GM21619 (cell line): ENCODE measurements around the gene MMP24.
"Not testable (repeated sequence)": the region's sequence is repeated elsewhere in the genome, so short reads cannot be mapped to it uniquely, and the experiment has no call there.

Source experiments
- ATAC-seq: cut with Tn5 transposase; IDR thresholded peaks from one replicate; pipeline ENCODE4 v1.9.1; 2021; ENCODE audit not compliant: unreplicated experiment

MMP24 gene

DNA sequence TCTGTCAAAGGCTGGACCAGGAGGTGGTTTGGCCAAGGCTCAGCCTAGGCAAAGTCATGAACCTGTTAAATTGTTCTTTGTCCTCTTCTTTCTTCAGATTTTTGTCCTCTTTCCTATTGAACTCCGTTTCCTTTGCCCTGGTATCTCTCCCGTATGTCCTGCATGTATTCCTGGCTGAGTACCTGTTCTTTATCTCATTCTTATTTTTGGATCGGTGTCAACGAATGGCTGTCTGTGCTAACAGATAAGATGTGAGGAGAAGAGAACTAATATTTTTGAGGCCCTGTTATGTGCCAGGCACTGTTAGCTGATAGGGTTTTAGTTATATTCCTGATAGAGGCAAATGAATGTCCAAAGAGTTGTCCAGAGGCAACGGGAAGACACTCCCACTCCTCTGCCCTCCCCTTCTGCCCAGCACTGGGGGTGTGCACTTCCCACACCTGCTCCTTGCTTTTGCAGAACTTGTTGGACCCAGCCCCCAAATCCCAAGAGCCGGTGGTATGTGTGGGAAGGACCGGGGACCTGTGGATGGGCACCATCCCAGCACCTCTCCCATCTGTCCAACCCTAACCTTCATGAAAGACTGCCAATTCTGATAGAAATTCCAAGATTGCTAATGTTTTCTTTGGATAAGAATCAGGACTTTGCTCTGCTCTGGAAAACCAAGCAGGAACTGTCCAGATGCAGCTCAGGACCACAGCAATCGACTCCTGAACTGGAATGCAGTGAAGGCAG is 30.9 kb downstream of the MMP24 start:
- ATAC-seq = no peak

DNA sequence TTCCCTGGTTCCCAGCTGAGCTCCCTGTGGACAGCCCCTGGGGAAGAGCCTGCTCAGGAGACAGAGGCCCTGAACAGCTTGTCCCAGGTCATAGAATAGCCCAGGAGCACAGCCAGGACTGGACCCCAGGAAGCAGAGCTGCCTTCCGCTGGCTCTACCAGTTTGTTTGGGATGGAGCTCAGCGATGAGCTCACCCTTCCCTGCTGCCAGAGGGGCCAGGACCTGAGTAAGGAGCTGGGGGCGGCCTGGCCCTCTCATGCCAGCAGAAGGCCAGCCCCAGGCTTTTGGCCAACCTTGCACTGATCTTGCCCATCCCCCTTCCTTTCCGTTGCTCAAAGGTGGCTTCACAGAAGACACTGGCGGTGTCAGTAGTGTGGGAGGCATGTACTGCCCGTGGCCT is 33.9 kb downstream of the MMP24 start:
- no peak for ATAC-seq

DNA sequence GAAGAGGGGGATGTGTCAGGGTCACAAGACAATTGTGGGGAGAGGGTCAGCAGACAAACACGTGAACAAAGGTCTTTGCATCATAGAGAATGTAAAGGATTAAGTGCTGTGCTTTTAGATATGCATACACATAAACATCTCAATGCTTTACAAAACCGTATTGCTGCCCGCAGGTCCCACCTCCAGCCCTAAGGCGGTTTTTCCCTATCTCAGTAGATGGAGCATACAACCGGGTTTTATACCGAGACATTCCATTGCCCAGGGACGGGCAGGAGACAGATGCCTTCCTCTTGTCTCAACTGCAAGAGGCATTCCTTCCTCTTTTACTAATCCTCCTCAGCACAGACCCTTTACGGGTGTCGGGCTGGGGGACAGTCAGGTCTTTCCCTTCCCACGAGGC is 35.8 kb downstream of the MMP24 start:
- not testable (repeated sequence) for ATAC-seq

DNA sequence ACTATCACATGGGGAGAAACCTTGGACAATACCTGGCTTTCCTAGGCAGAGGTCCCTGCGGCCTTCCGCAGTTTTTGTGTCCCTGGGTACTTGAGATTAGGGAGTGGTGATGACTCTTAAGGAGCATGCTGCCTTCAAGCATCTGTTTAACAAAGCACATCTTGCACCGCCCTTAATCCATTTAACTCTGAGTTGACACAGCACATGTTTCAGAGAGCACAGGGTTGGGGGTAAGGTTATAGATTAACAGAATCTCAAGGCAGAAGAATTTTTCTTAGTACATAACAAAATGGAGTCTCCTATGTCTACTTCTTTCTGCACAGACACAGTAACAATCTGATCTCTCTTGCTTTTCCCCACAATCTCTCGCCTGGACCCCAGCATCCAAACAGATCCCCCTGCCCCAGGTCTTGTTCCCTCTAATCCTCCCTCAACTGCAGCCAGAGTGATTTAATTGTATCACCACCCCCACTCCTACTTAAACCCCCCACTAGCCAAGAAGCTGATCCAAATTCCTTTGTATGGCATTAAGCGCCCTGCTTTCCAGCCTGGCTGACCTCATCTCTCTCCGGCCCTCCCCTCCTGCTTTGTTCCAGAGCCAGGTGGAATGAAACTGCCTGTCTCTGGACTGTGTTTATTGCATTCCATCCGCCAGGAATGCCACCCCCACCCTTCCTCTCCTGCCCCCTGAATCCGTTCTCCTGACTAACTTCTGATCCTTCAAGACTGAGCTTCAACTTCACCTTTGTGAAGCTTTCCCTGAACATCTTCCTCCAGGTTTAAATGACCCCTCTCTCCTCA is 36.4 kb downstream of the MMP24 start:
- not testable (repeated sequence) for ATAC-seq

DNA sequence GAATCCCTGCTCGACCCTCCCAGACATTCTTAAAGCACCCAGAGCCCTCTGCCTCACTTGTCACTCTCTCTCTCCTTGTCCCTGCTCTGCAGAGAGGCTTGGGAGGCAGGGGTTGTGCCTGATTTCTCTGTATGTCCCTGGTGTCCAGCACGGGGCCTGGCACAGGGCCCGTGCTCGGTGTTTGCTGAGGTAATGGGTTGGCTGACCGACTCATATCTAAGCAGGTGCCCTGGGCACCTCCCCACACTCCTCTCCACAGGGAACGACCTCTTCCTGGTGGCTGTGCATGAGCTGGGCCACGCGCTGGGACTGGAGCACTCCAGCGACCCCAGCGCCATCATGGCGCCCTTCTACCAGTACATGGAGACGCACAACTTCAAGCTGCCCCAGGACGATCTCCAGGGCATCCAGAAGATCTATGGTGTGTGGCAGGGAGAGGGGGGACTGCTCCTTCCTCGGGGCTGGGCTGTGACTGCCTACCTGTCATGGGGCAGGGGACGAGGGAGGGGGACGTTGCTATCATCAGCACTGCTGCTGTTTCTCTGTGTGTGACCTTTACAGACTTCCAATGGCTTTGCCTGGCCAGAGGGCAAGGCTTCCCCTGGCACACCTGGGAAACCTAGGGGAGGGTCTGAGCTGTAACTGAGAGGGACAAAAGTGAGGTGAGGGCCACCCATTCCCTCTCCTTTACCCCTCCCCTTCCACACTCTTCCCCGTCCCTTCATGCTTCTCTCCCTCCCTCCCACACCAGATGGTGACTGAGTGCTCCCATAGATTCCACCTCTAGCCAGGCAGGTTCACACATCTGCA is 37.2 kb downstream of the MMP24 start:
- ATAC-seq = no peak

DNA sequence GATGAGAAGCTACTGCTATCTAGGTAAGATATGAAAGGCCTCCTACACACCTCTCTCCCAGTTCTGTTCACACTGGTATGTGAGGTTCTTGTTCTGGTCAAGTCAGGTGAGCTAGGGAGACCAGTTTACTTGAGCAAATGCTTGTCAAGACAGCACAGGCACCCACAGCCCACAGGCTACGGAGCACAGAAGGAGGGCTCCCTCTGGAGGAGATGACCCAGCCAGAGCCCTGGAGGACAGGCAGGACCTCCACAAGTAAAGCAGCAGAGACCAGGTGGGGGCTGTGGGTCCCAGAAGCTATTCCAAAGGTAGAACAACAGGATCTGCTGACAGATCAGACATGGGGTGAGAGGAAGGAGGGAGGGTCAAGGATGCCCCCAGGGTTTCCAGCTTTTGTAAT is 38.3 kb downstream of the MMP24 start:
- ATAC-seq = no peak

DNA sequence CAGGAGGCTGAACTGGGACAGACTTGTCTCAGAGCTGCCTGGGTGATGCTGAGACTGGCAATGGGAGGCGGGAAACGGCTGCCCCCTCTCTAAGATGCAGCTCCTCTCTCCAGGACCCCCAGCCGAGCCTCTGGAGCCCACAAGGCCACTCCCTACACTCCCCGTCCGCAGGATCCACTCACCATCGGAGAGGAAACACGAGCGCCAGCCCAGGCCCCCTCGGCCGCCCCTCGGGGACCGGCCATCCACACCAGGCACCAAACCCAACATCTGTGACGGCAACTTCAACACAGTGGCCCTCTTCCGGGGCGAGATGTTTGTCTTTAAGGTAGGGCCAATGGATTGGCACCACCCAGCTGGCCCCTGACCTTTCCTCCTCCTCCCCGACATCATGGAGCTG is 40.6 kb downstream of the MMP24 start:
- no peak for ATAC-seq

DNA sequence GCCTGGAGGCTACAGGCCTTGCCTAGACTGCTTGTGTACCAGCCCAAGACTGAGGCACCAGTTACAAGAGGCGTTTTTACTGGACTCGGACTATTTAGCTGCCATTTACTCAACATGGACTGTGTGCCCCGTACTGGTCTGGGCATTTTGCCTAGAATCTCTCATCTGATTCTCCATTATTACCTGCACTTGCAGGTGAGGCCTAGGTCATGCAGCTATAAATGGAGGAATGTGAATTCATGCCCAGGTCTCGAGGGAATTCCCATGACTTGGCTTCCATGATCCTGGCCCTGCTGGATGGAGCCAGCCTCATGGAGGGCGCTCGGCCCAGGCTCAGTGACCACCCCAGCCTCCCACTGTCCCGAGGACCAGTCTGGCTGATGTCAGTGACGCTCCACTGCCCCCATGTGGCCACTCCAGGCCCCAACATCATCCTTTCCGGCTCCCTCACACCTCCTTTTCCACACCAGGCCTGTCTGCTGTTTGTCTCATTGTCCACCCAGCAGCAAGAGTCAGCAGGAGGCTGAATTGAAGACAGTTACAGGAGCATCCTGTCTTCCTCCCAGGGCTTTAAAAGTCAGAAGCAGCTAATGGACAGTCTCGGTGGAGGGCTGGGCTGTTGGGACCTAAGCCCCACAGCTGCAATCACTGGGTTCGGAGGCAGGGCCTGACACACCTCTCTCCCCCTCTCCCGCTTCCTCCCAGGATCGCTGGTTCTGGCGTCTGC is 42.7 kb downstream of the MMP24 start:
- no peak for ATAC-seq

DNA sequence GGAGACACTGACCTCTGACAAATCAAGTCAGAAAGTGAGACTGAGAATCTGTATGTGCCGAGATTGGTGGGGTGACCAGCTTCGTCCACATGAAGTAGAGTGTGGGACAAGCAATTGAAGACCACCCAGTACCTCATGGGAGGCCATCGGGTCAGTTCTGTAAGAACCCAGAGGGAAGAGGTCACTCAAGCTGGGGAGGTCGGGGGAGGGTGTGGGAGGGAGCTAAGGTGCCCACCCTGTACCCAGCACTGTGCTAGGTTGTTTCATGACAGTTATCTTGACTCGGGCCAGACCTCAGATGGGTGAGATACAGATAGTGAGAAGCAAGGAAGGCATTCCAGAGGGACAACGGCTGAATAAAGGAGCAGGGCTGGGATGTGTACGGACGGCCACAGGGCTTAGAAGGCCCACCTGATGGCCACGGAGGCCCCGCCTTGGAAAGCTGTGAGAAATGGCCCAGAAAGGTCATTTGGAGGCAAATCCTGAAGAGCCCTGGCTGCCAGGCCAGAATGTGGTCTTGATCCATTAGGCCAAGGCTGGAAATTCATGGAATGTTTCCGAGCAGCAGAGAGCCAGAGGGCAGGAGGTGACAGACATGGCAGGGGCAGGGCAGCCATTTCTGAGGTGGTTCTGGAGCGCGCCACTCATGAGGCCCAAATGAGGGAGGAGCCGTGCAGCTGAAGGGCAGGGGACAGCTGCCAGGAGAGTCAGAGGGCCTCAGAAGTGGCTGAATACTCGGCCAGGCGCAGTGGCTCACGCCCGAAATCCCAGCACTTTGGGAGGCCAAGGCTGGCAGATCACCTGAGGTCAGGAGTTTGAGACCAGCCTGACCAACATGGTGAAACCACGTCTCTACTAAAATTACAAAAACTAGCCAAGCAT is 43.8 kb downstream of the MMP24 start:
- no peak for ATAC-seq

DNA sequence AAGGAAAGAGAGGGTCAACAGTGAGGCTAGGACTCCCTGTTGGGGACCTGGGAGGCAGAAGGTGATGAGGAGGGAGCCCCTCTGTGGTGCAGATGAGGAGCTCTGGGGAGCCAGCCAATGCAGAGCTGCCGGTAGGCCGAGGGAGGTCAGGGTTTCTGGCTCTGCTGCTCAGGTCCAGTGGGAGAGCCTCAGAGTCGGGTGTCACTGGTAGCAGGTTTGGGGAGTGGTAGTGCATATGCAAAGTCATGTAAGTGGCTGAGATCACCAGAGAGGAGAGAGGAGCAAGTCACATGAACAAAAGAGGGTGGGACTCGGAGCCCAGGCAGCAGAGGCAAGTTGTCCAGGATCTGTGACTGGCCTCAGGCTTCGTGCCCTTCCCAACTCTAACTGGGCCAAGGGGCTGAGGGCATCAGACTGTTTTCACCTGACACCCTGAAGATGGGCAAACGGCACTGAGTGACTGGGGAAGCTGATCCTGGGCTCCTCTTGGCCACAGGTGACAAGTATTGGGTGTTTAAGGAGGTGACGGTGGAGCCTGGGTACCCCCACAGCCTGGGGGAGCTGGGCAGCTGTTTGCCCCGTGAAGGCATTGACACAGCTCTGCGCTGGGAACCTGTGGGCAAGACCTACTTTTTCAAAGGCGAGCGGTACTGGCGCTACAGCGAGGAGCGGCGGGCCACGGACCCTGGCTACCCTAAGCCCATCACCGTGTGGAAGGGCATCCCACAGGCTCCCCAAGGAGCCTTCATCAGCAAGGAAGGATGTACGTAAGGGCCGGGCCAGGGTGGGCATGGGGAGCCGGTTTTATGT is 44.8 kb downstream of the MMP24 start:
- no peak for ATAC-seq

DNA sequence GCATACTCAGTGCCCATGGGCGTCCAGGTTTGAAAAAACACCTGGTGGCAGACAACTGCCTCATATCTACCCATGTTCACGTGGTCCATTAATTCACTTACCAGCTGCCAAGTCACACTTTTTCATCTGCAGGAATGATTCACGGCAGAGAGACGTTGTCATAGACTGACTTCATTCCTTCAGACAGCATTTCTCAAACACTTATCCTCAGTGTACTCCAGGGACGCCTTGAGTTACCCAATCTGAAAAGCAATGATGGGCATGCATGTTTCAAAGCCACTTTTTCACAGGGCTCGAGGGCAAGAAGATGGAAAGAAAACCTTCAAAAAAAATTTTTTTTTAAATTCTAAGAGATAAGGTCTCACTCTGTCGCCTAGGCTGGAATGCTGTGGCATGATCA is 45.4 kb downstream of the MMP24 start:
- no peak for ATAC-seq

DNA sequence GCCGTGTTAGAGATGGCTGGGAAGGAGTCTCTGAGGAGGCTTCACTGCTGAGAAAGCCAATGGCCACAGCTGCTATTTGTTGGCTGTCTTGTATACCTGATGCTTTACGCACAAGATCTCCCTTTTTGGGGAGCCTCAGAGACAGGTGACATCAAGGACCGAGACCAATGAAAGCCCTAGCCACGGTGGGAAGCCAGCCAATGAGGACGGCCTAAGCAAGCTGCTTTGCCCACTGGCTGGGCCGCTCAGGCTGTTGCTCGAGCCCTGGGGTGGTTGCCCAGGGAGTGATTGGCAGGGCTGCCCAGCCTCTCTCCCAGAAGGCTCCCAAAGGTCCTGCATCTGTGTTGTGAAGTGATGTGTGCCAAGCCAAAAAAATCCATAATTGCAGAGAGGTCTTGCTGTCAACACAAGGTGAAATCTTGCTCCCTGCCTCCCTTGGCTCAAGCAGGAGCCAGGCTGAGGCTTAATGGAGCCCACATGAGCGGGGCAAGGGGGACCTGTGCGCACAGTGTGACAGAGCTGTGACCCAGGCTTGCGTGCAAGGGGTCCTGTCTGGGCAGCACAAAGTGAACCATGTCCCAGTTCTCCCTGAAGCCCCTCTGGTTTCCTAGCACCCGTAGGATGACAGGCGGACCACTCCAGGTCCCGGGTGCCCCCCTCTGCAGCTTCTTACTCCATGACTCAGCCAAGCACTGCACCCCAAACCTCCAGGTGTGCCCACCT is 47.1 kb downstream of the MMP24 start:
- ATAC-seq = no peak

DNA sequence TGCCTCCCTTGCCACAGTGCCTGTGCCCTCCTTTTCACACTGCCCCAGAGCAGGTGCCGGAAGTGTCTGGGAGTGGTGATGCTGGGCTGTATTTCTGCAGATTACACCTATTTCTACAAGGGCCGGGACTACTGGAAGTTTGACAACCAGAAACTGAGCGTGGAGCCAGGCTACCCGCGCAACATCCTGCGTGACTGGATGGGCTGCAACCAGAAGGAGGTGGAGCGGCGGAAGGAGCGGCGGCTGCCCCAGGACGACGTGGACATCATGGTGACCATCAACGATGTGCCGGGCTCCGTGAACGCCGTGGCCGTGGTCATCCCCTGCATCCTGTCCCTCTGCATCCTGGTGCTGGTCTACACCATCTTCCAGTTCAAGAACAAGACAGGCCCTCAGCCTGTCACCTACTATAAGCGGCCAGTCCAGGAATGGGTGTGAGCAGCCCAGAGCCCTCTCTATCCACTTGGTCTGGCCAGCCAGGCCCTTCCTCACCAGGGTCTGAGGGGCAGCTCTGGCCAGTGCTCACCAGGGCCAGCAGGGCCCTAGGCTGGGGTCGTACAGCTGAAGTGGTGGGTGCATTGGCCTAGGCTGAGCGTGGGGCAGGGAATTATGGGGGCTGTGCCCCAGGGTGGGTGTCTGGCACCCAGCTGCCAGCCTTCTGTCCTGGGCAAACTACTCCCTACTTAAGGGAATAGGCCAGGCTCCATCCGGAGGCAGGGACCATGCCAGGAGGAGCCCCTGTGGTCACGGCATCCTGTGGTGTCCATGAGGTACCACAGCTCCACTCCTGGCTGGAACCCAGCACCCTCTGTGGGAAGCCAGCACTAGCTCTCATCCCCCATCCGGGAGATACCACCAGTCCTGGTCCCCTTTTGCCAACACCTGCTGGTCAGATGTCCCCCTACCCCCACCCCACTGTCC is 47.9 kb downstream of the MMP24 start:
- no peak for ATAC-seq

DNA sequence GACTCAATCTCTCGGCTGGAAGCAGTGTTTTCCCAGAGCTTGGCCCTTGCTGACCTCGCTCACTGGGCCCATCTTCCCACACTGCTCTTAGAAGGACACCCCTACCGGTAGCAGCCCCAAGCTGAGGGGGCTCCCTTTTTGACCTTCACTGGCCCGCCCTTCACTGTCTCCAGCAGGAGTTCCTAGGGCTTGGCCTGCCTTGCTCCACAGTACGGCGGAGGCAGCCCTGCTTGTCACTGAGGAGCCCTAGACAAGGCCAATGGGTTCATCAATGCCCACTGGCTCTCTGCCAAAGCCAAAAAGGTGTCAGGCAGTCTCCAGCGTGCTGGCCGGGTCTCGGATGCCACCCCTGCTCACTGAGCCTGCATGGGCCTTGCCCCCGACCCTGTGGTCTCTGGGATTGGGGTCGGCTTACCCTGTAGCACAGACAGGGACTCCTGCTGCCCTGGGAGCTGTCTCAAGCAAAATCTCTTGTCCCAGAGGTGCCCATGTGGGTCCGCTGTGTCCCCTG is 49.3 kb downstream of the MMP24 start:
- no peak for ATAC-seq

DNA sequence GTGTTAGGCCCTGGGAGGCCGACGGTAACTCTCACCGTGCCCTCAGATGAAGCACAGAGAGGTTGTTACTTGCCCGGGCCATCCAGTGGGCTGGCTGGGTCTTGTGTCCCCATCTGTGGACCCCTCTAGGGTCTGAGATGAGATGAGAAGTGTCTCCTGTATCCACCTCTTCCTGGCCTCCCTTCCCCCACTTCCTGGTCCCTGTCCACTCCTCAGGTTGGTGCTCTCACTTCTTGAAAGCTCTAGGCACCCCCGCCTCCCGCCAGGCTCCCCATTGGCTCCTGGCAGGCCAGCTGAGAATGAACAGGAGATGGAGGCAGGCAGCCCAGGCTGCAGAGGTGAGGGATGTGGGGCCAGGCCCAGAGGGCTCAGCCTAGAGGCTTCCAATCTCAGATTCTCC is 49.9 kb downstream of the MMP24 start:
- ATAC-seq = no peak

DNA sequence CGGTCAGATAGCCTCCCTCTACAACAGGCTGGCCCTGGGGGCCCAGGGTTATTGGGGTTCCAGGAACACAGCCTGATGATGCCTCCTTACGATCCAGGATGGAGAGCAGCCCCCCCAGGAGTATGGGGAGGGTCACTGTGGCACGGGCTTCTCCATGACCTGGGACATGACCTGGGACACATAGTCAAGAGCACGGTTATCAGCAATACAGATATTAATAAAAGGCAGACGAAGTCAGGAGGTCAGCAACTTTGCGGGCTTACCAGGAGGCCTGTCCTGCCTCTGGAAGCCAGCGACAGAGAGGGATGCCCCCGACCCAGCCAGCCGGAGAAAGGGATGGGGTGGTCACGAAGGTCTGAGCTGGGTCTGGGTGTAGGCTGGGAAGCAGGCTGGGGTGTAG is 50.6 kb downstream of the MMP24 start:
- no peak for ATAC-seq
